ENCODE results near the gene MBP.
"Not testable (repeated sequence)": the region's sequence is repeated elsewhere in the genome, so short reads cannot be mapped to it uniquely, and the experiment has no call there.

DNA sequence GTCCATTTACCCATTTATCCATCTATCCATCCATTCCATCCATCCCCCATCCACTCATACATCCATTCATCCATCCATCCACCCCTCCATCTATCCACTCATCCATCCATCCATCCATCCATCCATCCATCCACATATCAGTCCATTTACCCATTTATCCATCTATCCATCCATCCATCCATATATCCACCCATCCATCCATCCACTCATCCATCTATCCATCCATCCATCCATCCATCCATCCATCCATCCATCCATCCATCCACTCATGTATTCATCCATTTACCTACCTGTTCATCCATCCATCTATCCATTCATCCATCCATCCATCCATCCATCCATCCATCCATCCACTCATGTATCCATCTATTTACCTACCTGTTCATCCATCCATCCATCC, 113.9 kb downstream of the MBP start:
- TF ChIP-seq, protein P1, sequence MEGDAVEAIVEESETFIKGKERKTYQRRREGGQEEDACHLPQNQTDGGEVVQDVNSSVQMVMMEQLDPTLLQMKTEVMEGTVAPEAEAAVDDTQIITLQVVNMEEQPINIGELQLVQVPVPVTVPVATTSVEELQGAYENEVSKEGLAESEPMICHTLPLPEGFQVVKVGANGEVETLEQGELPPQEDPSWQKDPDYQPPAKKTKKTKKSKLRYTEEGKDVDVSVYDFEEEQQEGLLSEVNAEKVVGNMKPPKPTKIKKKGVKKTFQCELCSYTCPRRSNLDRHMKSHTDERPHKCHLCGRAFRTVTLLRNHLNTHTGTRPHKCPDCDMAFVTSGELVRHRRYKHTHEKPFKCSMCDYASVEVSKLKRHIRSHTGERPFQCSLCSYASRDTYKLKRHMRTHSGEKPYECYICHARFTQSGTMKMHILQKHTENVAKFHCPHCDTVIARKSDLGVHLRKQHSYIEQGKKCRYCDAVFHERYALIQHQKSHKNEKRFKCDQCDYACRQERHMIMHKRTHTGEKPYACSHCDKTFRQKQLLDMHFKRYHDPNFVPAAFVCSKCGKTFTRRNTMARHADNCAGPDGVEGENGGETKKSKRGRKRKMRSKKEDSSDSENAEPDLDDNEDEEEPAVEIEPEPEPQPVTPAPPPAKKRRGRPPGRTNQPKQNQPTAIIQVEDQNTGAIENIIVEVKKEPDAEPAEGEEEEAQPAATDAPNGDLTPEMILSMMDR (IDR thresholded peaks at IDR 0.05): not testable (repeated sequence)
- not testable (repeated sequence) for TF ChIP-seq POLR2A (IDR thresholded peaks at IDR 0.05)
